Adrenal gland (tissue), 12 donors: ENCODE results near the gene NCAPG2. TPM values are rescaled to one million over a fixed set of nuclear protein-coding genes. Genes with fewer than 3 reads are reported as not detected.

Experiments
- DNase-seq, 7 donors: peaks; one replicate each; pipeline ENCODE4 v3.0.0-alpha.2; 2019 to 2020
- H3K27ac ChIP-seq, 5 donors: fragments of 200-600 bp; sonication (generic) in 4 of 5; 1 replicate in 3 of 5; 2 replicates in 2 of 5; pipeline versions ENCODE4 v1.5.1 to v1.8.0; 2016 to 2020; ENCODE audit warnings: mild to moderate bottlenecking in 1 of 5
- H3K27me3 ChIP-seq: fragments of 200-600 bp; 2 replicates; pipeline ENCODE4 v1.8.0; 2021
- H3K36me3 ChIP-seq, 2 donors: fragments of 200-600 bp; replicated peaks in 1 of 2; 1 replicate in 1 of 2; 2 replicates in 1 of 2; pipeline versions ENCODE4 v1.5.1 to v1.8.0; 2018 to 2022
- H3K4me1 ChIP-seq, 2 donors: fragments of 200-600 bp; replicated peaks in 1 of 2; 1 replicate in 1 of 2; 2 replicates in 1 of 2; pipeline versions ENCODE4 v1.5.1 to v1.8.0; 2018 to 2021
- H3K4me3 ChIP-seq, 4 donors: fragments of 200-600 bp; sonication (generic) in 3 of 4; one replicate each; pipeline ENCODE4 v1.5.1; 2016 to 2018
- H3K9me3 ChIP-seq, 3 donors: fragments of 200-600 bp; sonication (generic) in 1 of 3; replicated peaks in 1 of 3; 1 replicate in 2 of 3; 2 replicates in 1 of 3; pipeline versions ENCODE4 v1.5.1 to v1.8.0; 2016 to 2021
- CTCF ChIP-seq, 6 experiments: fragments of 450-650 bp in 4 of 6; fragments of 200-600 bp in 2 of 6; sonication (generic) in 1 of 6; IDR thresholded peaks; 1 replicate in 5 of 6; 2 replicates in 1 of 6; pipeline versions ENCODE4 v1.5.1 to v1.8.0; 2016 to 2021; ENCODE audit warnings: antibody characterized with exemption in 6 of 6, mild to moderate bottlenecking in 2 of 6, moderate library complexity in 1 of 6
- POLR2A ChIP-seq, 2 donors: fragments of 450-650 bp; IDR thresholded peaks; one replicate each; pipeline ENCODE4 v1.6.1; 2017; ENCODE audit warnings: antibody characterized with exemption in 2 of 2, mild to moderate bottlenecking in 2 of 2, moderate library complexity in 1 of 2
- WGBS, 4 donors: extraction: QIAGEN DNeasy Blood & Tissue Kit in 2 of 4; methylation state at CpG; one replicate each; pipeline versions ENCODE4 v1.1.5 to v1.1.7; 2013 to 2017; 5-methylcytosine and 5-hydroxymethylcytosine counted together
- intact Hi-C, 2 donors: fragments of 100-400 bp; cut with DNase I; formaldehyde crosslinking; loops; one replicate each; pipeline versions ENCODE4 v1.14.1 to v1.15.0; 2022 to 2023
- polyA plus RNA-seq, 3 donors: library from polyadenylated mRNA; stranded (reverse); fragments of 200-250 nt in 2 of 3; fragments of 350-450 nt in 1 of 3; fragmentation: Illumina TruSeq in 1 of 3; extraction: RNeasy Lipid Tissue Mini Kit (QIAGEN cat#74804) in 1 of 3; gene quantifications; one replicate each; pipeline ENCODE4 v1.2.3, GENCODE V29; 2013 to 2014
- total RNA-seq, 9 donors: library from RNA; depleted of rRNA in 4 of 9; stranded (reverse); fragments of >200 nt in 4 of 9; fragments of 120-200 nt in 1 of 9; fragmentation: NEBNext Ultra II Directional in 1 of 9; extraction: Animal tissue kit (Norgen Biotek cat#: 25700) in 1 of 9; gene quantifications; one replicate each; pipeline versions ENCODE4 v1.1.0 to v1.2.4, GENCODE V29; 2013 to 2023
- donor health status: healthy with polysubstance abuse.
- donor health status: Bipolar disorder and iron deficiency.
- donor health status: DM: yes; HTN: yes; CAD: no.
- donor health status: DM: no; HTN: no; CAD: no.
- donor health status: DM: no; HTN: no; CAD: no.
- donor health status: DM: yes; HTN: yes; CAD: no.

NCAPG2 gene
- total and polyA plus RNA-seq, 12 donors: 1.6 to 11.6 (median 5.9) TPM

- Histone ChIP-seq H3K27me3 (no peaks in the 10 kb centered on the region), H3K36me3 (peaks cover 0 to 26% of the 10 kb centered on the region in 2 donors), H3K27ac (no peak overlapping the region), H3K4me3 (no peak overlapping the region), H3K9me3 (no peaks in the 10 kb centered on the region), H3K4me1 (no peaks in the 10 kb centered on the region)
- peak in 1 of 7 donors; percentile 44 for DNase-seq
- no peak for TF ChIP-seq CTCF (IDR thresholded peaks at IDR 0.05)
- TF ChIP-seq POLR2A (IDR thresholded peaks at IDR 0.05): no peak
- intact Hi-C loops: no loop called here
- whole genome bisulfite sequencing, 4 donors: 92 to 97% (median 95%) methylated on average over 6 of the region's 6 CpGs
Measured at GRCh38 chr7:158731761-158732160, 27.2 kb upstream of the NCAPG2 start.

GRCh38 chr7:158730383-158731346 is 26.1 kb upstream of the NCAPG2 start:
- Histone ChIP-seq H3K4me1 (no peaks in the 10 kb centered on the region), H3K9me3 (no peaks in the 10 kb centered on the region), H3K27me3 (no peaks in the 10 kb centered on the region), H3K36me3 (peaks cover 0 to 20% of the 10 kb centered on the region in 2 donors), H3K27ac (peak overlapping the region in 2 of 5 donors; percentile 31 to 39), H3K4me3 (no peak overlapping the region)
- 77 to 80% (median 78%) methylated on average over 23 of the region's 23 CpGs for WGBS, 4 donors
- peak in 1 of 7 donors; percentile 56 for DNase-seq
- intact Hi-C loops: no loop called here
- TF ChIP-seq CTCF (IDR thresholded peaks at IDR 0.05): no peak
- no peak for TF ChIP-seq POLR2A (IDR thresholded peaks at IDR 0.05)

GRCh38 chr7:158729646-158730382 is 25.2 kb upstream of the NCAPG2 start:
- H3K27ac ChIP-seq: peak overlapping the region in 1 of 5 donors; percentile 39
- intact Hi-C loops: no loop called here

More at GRCh38 chr7:158729646-158730382, 25.2 kb upstream of the NCAPG2 start:
- H3K27me3 ChIP-seq: no peaks in the 10 kb centered on the region
- WGBS, 4 donors: 90 to 95% (median 94%) methylated on average over 7 of the region's 7 CpGs
- peak in 1 of 7 donors; percentile 44 for DNase-seq
- H3K36me3 ChIP-seq: peaks cover 0 to 12% of the 10 kb centered on the region in 2 donors
- TF ChIP-seq POLR2A (IDR thresholded peaks at IDR 0.05): no peak
- no peak for TF ChIP-seq CTCF (IDR thresholded peaks at IDR 0.05)
- H3K4me1 ChIP-seq: no peaks in the 10 kb centered on the region
- H3K9me3 ChIP-seq: no peaks in the 10 kb centered on the region
- no peak overlapping the region for H3K4me3 ChIP-seq
